Vagina (tissue), 2 donors: ENCODE measurements around the gene LENG8. TPM values are rescaled to one million over a fixed set of nuclear protein-coding genes. Genes with fewer than 3 reads are reported as not detected.

Experiments
- DNase-seq, 2 donors: peaks; one replicate each; pipeline ENCODE4 v3.0.0-alpha.2; 2017; ENCODE audit errors: extremely low spot score in 2 of 2
- H3K27ac ChIP-seq: fragments of 200-600 bp; sonication (generic); one replicate; pipeline ENCODE4 v1.5.1; 2019
- H3K27me3 ChIP-seq: fragments of 200-600 bp; sonication (generic); one replicate; pipeline ENCODE4 v1.5.1; 2019
- H3K36me3 ChIP-seq, 2 donors: fragments of 200-600 bp; sonication (generic); one replicate each; pipeline ENCODE4 v1.5.1; 2017 to 2019
- H3K4me1 ChIP-seq: fragments of 200-600 bp; sonication (generic); one replicate; pipeline ENCODE4 v1.5.1; 2019
- H3K4me3 ChIP-seq, 2 donors: fragments of 200-600 bp; sonication (generic); 1 replicate in 1 of 2; 2 replicates in 1 of 2; pipeline ENCODE4 v1.5.1; 2016 to 2019
- H3K9me3 ChIP-seq: fragments of 200-600 bp; sonication (generic); one replicate; pipeline ENCODE4 v1.5.1; 2019
- CTCF ChIP-seq, 3 experiments: fragments of 450-650 bp in 2 of 3; fragments of 200-600 bp in 1 of 3; sonication (generic) in 1 of 3; IDR thresholded peaks; one replicate each; pipeline ENCODE4 v1.5.1; 2017 to 2019; ENCODE audit warnings: antibody characterized with exemption in 3 of 3, mild to moderate bottlenecking in 2 of 3, moderate library complexity in 2 of 3
- POLR2A ChIP-seq, 2 donors: fragments of 450-650 bp; IDR thresholded peaks; one replicate each; pipeline ENCODE4 v1.6.1; 2017; ENCODE audit warnings: antibody characterized with exemption in 2 of 2, mild to moderate bottlenecking in 2 of 2, moderate library complexity in 2 of 2
- POLR2AphosphoS5 ChIP-seq, 2 donors: sonication (generic); formaldehyde crosslinking; IDR thresholded peaks; one replicate each; pipeline ENCODE4 v1.9.0; 2017; ENCODE audit warnings: antibody characterized with exemption in 2 of 2, mild to moderate bottlenecking in 2 of 2, low read depth in 1 of 2; ENCODE audit not compliant: insufficient read depth in 1 of 2
- intact Hi-C: fragments of 100-400 bp; cut with DNase I; formaldehyde crosslinking; loops from one replicate; pipeline ENCODE4 v1.15.1; 2023
- total RNA-seq: library from RNA; depleted of rRNA; stranded (reverse); fragments of >200 nt; gene quantifications from one replicate; pipeline ENCODE4 v1.2.3, GENCODE V29; 2016

LENG8 gene
- total RNA-seq, 1 donor from 2014 or later, result 129 TPM

GRCh38 chr19:54420068-54420382 lies 29.0 kb upstream of the LENG8 start:
- intact Hi-C loops, result no loop called here
- peaks cover 10% of the 10 kb centered on the region for H3K4me1 ChIP-seq
- TF ChIP-seq CTCF (IDR thresholded peaks at IDR 0.05) (no peak), POLR2A (IDR thresholded peaks at IDR 0.05) (no peak), POLR2AphosphoS5 (IDR thresholded peaks at IDR 0.05; ENCODE audit: insufficient read depth in 1 of 2, low read depth in 1 of 2) (no peak)
- DNase-seq, result no peak
- no peaks in the 10 kb centered on the region for H3K36me3 ChIP-seq
- no peaks in the 10 kb centered on the region for H3K27me3 ChIP-seq
- H3K27ac ChIP-seq, result no peak overlapping the region
- H3K4me3 ChIP-seq, result no peak overlapping the region
- no peaks in the 10 kb centered on the region for H3K9me3 ChIP-seq

GRCh38 chr19:54420383-54421168 lies 28.4 kb upstream of the LENG8 start:
- Histone ChIP-seq H3K4me3 (peak overlapping the region; percentile 12 to 17), H3K9me3 (no peaks in the 10 kb centered on the region), H3K27ac (no peak overlapping the region), H3K27me3 (no peaks in the 10 kb centered on the region), H3K36me3 (no peaks in the 10 kb centered on the region), H3K4me1 (peaks cover 10% of the 10 kb centered on the region)
- intact Hi-C loops, result no loop called here
- TF ChIP-seq POLR2AphosphoS5 (IDR thresholded peaks at IDR 0.05; ENCODE audit: insufficient read depth in 1 of 2, low read depth in 1 of 2) (no peak), POLR2A (IDR thresholded peaks at IDR 0.05) (no peak), CTCF (IDR thresholded peaks at IDR 0.05) (no peak)
- DNase-seq, result no peak

- no peak for TF ChIP-seq CTCF (IDR thresholded peaks at IDR 0.05)
- TF ChIP-seq POLR2AphosphoS5 (IDR thresholded peaks at IDR 0.05; ENCODE audit: insufficient read depth in 1 of 2, low read depth in 1 of 2), result no peak
- TF ChIP-seq POLR2A (IDR thresholded peaks at IDR 0.05), result no peak
- Histone ChIP-seq H3K27ac (no peak overlapping the region), H3K4me3 (peak overlapping the region in 1 of 2 donors; percentile 12), H3K27me3 (no peaks in the 10 kb centered on the region), H3K9me3 (no peaks in the 10 kb centered on the region), H3K36me3 (no peaks in the 10 kb centered on the region), H3K4me1 (peaks cover 10% of the 10 kb centered on the region)
- intact Hi-C loops, result no loop called here
- no peak for DNase-seq
Measured at GRCh38 chr19:54421169-54421516, 27.9 kb upstream of the LENG8 start.

- H3K36me3 ChIP-seq, result no peaks in the 10 kb centered on the region
- no peak overlapping the region for H3K27ac ChIP-seq
- H3K4me1 ChIP-seq, result peaks cover 10% of the 10 kb centered on the region
- no peak overlapping the region for H3K4me3 ChIP-seq
- TF ChIP-seq POLR2AphosphoS5 (IDR thresholded peaks at IDR 0.05; ENCODE audit: insufficient read depth in 1 of 2, low read depth in 1 of 2) (no peak), POLR2A (IDR thresholded peaks at IDR 0.05) (no peak), CTCF (IDR thresholded peaks at IDR 0.05) (no peak)
- no peaks in the 10 kb centered on the region for H3K9me3 ChIP-seq
- intact Hi-C loops, result no loop called here
- H3K27me3 ChIP-seq, result no peaks in the 10 kb centered on the region
- no peak for DNase-seq
Measured at GRCh38 chr19:54421521-54421920, 27.5 kb upstream of the LENG8 start.

GRCh38 chr19:54422136-54422535 lies 26.9 kb upstream of the LENG8 start:
- Histone ChIP-seq H3K36me3 (no peaks in the 10 kb centered on the region), H3K9me3 (no peaks in the 10 kb centered on the region), H3K4me1 (peaks cover 10% of the 10 kb centered on the region), H3K27me3 (no peaks in the 10 kb centered on the region), H3K4me3 (no peak overlapping the region), H3K27ac (no peak overlapping the region)
- no peak for DNase-seq
- TF ChIP-seq CTCF (IDR thresholded peaks at IDR 0.05), result no peak
- no peak for TF ChIP-seq POLR2AphosphoS5 (IDR thresholded peaks at IDR 0.05; ENCODE audit: insufficient read depth in 1 of 2, low read depth in 1 of 2)
- TF ChIP-seq POLR2A (IDR thresholded peaks at IDR 0.05), result no peak
- intact Hi-C loops, result no loop called here
